Fibroblast of villous mesenchyme (primary cell): ENCODE results near the gene YWHAQ. TPM values are rescaled to one million over a fixed set of nuclear protein-coding genes. Genes with fewer than 3 reads are reported as not detected.
"Not testable (repeated sequence)": the region's sequence is repeated elsewhere in the genome, so short reads cannot be mapped to it uniquely, and the experiment has no call there.

Source experiments
- DNase-seq: peaks from one replicate; pipeline ENCODE4 v3.0.0-alpha.2; 2010; ENCODE audit warnings: low read depth
- H3K4me3 ChIP-seq: 2 replicates; pipeline ENCODE4 v1.5.1; 2011; ENCODE audit warnings: low read depth, mild to moderate bottlenecking, low read length
- total RNA-seq: library from RNA; depleted of rRNA; stranded (reverse); fragments of >200 nt; gene quantifications from 2 replicates; pipeline ENCODE4 v1.2.3, GENCODE V29; 2012
- TF ChIP-seq, protein P1 (sequence below): IDR thresholded peaks from 2 replicates; pipeline ENCODE4 v1.5.1; 2012; ENCODE audit warnings: low read depth, mild to moderate bottlenecking, low read length; ENCODE audit not compliant: insufficient read depth

YWHAQ gene
- total RNA-seq, 1 donor = 283 TPM

DNA sequence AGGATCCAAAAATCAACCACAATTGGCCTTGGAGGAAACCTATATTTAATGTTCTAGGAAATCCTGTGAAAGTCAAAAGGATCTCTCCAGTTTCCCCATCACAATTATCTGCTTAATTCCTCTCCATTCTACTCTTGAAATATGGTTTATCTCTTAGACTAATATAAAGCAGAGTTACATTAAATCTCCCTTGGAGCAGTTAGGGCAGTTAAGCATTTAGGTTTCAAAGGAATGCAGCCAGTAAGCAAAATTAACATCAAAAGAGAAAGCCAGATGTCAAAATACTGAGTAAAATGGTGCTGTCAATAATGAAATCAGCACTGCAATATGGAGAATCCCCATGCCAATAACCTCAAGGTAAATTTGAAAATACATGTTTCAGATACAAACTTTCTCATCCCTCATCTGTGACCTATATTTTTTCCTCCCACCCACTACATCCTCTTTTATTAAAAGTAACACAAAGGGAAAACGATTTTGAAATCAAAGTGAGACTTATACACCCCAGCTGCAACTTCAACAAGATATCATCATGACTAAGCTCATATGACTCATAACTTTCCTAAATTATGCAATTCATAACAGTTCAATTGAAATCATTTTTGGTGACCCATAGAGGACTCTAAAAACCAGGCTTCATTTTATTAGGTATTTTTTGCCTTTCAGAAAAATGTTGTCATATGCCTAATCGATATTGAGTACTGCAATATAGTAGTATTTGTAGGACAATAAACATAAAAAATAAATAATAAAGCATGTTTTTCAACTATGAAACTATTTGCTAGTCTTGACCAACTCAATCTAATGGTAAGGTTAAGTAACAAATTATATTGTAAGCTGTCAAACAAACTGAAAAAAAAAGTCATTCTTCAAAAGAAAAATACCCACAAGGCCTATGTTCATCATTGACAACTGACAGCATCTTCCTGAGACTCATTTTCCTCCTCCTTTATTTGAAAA is 78.3 kb downstream of the YWHAQ start:
- peak overlapping the region; percentile 24 for H3K4me3 ChIP-seq
- TF ChIP-seq, protein P1, sequence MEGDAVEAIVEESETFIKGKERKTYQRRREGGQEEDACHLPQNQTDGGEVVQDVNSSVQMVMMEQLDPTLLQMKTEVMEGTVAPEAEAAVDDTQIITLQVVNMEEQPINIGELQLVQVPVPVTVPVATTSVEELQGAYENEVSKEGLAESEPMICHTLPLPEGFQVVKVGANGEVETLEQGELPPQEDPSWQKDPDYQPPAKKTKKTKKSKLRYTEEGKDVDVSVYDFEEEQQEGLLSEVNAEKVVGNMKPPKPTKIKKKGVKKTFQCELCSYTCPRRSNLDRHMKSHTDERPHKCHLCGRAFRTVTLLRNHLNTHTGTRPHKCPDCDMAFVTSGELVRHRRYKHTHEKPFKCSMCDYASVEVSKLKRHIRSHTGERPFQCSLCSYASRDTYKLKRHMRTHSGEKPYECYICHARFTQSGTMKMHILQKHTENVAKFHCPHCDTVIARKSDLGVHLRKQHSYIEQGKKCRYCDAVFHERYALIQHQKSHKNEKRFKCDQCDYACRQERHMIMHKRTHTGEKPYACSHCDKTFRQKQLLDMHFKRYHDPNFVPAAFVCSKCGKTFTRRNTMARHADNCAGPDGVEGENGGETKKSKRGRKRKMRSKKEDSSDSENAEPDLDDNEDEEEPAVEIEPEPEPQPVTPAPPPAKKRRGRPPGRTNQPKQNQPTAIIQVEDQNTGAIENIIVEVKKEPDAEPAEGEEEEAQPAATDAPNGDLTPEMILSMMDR = no peak

DNA sequence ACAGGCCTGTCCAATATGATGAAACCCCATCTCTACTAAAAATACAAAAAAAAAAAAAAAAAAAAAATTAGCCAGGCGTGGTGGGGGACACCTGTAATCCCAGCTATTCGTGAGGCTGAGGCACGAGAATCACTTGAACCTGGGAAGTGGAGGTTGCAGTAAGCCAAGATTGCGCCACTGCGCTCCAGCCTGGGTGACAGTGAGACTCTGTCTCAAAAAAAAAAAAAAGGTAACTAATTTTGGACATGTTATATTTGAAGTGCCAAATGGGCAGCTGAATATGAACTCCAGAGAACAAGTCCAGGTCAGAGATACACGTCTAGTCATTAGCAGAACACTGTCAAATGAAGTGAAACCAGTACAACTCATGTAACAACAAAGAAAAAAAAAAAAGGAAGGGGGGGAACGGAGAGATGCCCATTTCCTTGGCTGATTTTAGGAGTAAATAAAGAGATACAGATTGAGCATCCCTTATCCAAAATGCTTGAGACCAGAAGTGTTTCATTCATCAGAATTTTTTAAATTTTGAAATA is 79.9 kb downstream of the YWHAQ start:
- DNase-seq, H3K4me3 ChIP-seq: not testable (repeated sequence)

More for the DNA sequence above, 78.3 kb downstream of the YWHAQ start:
- DNase-seq = peak; percentile 92

DNA sequence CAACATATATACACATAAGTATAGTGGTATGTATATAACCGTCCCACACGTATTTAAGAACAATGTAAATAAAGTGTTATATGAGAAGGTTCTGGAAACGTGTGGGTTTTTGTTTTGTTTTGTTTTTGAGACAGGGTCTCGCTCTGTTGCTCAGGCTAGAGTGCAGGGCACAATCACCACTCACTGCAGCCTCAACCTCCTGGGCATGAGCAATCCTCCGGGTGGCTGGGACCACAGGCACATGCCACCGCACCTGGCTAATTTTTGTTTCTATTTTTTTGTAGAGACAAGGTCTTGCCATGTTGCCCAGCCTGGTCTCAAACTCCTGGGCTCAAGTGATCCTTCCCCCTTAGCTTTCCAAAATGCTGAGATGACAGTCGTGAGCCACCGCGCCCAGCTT is 81.4 kb downstream of the YWHAQ start:
- DNase-seq = no peak
- TF ChIP-seq, protein P1 = no peak
- no peak overlapping the region for H3K4me3 ChIP-seq

DNA sequence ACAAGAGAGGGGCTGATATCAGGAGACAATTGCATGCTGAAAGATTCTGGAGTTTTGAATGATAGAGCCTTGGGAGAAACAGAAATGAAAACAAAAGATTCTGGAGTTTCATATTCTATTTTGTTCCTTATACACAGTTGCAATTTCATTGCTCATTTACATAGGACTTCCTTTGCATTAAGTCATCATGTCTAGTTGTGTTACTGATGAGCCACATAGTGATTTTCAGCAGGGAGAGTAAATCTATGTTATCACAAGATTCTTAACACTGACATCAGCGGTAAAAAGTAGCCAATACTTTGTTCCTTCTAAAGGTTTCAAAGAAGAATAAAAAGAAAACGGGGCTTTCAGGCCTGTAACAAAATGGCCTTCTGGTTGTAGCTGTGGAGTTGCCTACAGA is 82.3 kb downstream of the YWHAQ start:
- DNase-seq = peak; percentile 39
- no peak overlapping the region for H3K4me3 ChIP-seq
- TF ChIP-seq, protein P1 = no peak

DNA sequence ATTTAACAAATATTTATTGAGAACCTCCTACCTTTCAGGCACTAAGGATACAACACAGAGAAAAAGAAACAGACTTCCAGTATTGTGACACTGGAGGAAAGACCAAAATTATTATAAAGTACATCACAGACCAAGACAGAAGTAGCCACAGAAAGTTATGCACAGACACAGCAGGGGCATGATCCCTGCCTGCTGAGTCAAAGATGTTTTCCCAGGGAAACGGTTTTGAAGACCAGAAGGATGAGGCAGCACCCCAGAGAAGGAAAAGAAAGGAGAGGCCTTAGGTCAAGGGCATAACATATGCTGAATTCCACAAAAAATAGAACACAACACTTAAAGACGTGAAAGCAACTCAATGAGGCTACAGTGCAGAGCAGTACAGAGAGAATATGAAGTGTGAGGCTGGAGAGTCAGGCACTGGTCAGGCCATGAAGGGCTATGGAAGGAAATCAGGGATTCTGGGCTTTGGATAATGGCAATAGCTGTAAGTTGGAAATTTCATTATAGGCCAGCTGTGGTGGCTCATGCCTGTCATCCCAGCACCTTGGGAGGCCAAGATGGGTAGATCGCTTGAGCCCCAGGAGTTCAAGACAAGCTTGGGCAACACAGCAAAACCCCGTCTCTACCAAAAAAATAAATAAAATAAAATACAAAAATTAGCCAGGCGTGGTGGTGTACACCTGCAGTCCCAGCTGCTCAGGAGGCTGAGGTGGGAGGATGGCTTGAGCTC is 83.4 kb downstream of the YWHAQ start:
- TF ChIP-seq, protein P1 = no peak
- no peak overlapping the region for H3K4me3 ChIP-seq
- peak; percentile 80 for DNase-seq

DNA sequence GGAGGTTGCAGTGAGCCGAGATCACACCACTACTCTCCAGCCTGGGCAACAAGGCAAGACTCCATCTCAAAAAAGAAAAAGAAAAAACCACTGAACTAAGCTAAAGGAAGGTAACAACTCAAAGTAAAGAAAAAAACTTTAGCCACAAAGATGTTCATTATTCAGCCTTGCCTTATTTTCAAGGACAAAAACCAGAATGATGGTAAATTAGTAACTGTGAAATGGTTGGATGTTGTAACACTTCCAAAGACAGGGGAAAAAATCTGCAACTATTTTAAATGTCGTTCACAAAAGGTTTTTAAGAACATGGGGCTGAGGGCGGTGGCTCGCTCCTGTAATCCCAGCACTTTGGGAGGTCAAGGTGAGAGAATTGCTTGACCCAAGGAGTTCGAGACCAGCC is 85.3 kb downstream of the YWHAQ start:
- H3K4me3 ChIP-seq = no peak overlapping the region
- TF ChIP-seq, protein P1 = no peak
- DNase-seq = no peak

DNA sequence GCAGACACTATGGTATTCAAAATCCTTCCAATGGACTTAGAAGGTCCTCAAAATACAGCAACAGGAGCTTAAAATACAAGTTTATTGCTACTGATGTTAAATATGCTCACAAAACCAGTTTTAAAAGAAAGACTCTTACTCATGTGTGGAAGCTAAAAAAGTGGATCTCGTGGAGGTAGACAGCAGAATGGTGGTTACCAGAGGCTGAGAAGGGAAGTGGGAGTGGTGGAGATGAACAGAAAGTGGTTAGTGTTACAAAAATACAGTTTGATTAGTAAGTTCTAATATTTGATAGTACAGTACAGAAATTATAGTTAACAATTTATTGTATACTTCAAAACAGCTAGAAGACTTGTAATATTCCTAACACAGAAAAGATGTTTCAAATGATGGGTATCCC is 87.2 kb downstream of the YWHAQ start:
- H3K4me3 ChIP-seq = no peak overlapping the region
- TF ChIP-seq, protein P1 = no peak
- DNase-seq = no peak
